Activated CD8-positive, alpha-beta memory T cell treated with anti-CD3 and anti-CD28 coated beads for 1 hour (primary cell): ENCODE data around the gene MAGEH1.
A peak's percentile ranks its signal among the peaks of the same experiment; 100 is the strongest.
"Not testable (repeated sequence)": the region's sequence is repeated elsewhere in the genome, so short reads cannot be mapped to it uniquely, and the experiment has no call there.

Source experiments
- DNase-seq, 2 donors: peaks; one replicate each; pipeline ENCODE4 v3.0.0-alpha.2; 2020; ENCODE audit warnings: low read depth in 1 of 2; ENCODE audit errors: extremely low read depth in 1 of 2

MAGEH1 gene, protein sequence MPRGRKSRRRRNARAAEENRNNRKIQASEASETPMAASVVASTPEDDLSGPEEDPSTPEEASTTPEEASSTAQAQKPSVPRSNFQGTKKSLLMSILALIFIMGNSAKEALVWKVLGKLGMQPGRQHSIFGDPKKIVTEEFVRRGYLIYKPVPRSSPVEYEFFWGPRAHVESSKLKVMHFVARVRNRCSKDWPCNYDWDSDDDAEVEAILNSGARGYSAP

DNA sequence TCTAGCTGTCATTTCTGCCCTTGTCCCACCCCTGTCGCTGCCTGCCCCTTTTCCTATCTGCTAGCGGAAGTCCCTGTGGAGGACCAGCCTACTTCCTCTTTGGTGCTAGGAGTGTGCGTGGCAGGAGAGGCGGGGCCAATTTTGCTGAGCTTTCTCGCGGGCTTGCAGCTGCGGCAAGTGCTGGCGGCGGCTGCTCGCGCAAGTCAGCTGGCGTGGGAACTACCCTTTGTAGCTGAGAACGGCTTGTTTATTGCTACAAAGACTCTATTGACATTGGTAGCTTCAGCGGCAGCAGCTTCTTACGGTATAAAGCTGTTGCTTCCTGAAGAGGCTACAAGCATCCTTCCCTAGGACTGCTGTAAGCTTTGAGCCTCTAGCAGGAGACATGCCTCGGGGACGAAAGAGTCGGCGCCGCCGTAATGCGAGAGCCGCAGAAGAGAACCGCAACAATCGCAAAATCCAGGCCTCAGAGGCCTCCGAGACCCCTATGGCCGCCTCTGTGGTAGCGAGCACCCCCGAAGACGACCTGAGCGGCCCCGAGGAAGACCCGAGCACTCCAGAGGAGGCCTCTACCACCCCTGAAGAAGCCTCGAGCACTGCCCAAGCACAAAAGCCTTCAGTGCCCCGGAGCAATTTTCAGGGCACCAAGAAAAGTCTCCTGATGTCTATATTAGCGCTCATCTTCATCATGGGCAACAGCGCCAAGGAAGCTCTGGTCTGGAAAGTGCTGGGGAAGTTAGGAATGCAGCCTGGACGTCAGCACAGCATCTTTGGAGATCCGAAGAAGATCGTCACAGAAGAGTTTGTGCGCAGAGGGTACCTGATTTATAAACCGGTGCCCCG, at the start of gene MAGEH1:
Gene MAGEH1 (plus strand): TSS at position 138 of the 843 bp plus-strand sequence. CDS start 248 bp downstream, at position 386.
- DNase-seq: peak; percentile 46 to 55

- DNase-seq: not testable (repeated sequence)
These were observed 24.8 kb upstream of the MAGEH1 start for GRCh38 chrX:55427079-55427478.

GRCh38 chrX:55443468-55443867, 8.5 kb upstream of the MAGEH1 start:
- DNase-seq: not testable (repeated sequence)

GRCh38 chrX:55450259-55450658, 1.7 kb upstream of the MAGEH1 start:
- DNase-seq: no peak

DNA sequence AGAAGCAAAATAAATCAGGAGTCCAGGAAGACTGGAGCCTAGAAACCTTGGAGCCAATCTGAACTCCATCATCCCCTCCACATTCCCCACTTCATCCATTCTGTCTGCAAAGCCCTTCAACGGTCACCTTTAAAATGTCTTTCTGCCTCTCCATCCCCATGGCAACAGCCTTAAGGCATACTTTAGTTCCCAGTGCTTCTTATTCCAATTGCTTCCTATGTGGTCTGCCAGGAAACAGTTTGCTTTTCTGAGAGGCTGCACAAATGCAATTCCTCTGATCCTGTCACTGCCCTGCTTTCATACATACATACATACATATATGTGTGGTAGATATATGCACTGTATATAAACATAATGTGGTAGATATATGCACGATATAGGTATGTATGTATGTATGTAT, 786 bp upstream of the MAGEH1 start:
- DNase-seq: no peak

DNA sequence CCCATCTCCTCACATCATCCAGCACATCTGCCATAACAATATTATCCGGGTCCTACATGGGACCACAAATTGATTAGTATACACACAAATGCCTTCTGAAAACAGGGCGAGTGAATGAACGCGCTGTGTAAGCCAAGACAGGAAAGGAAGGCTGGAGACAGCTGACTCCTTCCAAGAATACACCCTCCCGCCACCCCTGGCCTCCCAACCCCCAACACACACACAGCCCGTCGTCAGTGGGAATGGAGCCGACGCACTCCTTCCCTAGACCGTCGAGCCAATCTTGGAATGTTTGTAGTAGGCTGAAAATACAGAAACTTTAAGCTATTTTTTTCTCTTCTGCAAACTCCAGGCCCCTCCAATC, 319 bp upstream of the MAGEH1 start:
- no peak for DNase-seq

DNA sequence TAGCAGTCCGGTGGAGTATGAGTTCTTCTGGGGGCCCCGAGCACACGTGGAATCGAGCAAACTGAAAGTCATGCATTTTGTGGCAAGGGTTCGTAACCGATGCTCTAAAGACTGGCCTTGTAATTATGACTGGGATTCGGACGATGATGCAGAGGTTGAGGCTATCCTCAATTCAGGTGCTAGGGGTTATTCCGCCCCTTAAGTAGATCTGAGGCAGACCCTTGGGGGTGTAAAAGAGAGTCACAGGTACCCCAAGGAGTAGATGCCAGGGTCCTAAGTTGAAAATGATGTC, 852 bp downstream of the MAGEH1 start:
- DNase-seq: no peak

- DNase-seq: not testable (repeated sequence)
These were observed 3.8 kb downstream of the MAGEH1 start for GRCh38 chrX:55455708-55456107.

DNA sequence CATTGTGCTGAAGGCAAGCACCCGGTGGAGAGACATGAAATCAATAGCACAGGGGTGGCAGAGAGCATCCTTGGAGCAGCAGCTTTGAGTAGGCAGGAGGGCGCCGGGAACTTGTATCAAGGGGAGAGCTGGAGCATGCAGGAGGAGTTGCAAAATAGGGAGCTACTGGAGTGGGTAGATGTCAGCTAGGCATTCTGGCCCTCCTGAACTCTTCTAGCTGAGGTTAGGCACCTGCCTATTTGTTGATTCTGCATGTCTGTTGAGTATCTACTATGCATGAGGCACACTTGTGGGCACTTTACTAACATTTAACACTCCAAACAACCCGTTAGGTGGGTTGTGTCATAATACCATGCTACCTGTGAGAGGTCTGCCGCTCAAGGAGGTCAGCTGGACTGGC, 7.5 kb downstream of the MAGEH1 start:
- not testable (repeated sequence) for DNase-seq

- not testable (repeated sequence) for DNase-seq
These were observed 8.0 kb downstream of the MAGEH1 start for GRCh38 chrX:55459926-55460325.

DNA sequence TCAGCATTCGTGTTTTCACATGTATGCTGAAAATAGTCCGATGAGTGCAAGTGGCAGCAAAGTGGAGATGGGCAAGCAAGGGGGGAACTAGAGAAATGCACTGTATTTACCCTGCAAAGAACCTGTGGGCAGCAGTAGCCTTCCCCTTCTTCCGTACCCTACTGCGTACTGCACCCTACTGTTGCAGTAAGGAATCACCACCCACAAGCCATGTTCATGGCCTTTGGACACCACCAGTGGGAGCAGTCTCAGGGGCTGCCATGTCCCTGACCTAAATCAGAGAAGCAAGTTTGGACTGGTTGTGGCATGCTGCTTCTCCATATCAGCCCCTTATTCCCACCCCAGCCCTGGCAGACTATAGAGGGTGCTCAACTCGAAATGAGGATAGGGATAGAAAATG, 12.1 kb downstream of the MAGEH1 start:
- DNase-seq: not testable (repeated sequence)

- not testable (repeated sequence) for DNase-seq
These were observed 13.2 kb downstream of the MAGEH1 start for GRCh38 chrX:55465108-55465507.

GRCh38 chrX:55465791-55466190, 13.9 kb downstream of the MAGEH1 start:
- not testable (repeated sequence) for DNase-seq

DNA sequence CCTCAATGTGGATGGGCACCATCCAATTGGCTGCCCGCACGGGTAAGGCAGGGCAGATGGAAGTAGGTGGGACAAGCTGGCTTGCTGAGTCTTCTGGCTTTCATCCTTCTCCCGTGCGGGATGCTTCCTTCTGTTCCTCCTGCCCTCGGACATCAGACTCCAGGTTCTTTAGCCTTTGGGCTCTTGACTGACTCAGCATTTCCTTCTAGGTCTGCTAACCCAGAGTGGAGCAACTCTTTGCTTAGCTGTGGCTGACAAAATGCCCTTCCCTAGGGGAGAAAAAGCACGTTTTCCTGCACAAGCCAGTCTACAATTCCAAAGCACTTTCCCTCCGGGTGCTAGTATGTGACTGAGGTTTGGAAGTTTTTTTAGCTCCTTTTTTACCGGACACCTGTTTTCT, 28.0 kb downstream of the MAGEH1 start:
- DNase-seq: not testable (repeated sequence)

DNA sequence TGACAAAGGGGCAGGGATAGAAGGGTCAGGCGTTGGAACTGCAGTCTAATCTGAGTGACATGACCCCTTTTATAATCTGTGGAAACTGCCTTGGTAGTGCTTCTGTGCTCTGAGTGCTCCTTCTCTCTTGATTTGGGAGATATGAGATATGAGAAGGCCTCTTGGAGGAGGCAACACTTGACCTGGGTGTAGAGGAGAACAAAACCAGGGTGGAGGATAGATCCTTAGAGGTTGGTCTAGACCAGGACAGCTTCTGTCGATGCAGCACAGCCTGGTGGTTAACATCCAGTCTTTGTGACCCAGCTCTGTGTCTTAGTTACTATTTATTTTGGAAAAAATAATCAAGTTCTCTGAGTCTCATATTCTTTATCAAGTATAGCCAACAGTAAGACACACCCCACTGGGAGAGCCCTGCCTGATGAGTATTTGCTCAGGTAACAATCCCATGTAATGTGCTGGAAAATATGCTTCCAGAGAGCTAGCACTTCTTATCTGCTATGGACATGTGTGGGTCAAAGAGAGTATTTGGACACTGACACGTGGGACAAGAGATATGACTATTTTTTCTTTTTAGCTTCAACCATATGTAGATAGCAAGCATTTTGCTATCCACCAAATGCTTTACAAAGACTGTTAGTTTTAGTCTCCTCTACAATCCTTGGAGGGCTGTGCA, 28.6 kb downstream of the MAGEH1 start:
- no peak for DNase-seq

DNA sequence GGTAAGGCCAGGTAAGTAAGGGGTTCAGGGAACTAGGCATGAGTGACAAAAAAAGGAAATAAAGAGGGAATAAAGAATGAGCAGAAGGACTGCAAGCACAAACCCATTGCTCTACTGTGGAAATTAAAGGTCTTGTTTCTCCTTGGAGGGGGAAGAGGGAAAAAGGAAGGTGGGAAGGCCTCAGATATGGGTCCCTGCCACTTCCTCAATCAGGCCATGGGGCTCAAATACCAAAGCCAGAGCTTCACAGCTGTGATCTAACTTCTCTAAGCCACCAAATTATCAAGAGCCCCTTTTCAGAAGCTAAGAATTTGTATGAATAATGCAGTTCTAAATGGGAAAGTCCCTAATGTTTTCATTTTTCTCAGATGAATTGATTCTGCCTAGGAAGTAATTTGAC, 33.0 kb downstream of the MAGEH1 start:
- no peak for DNase-seq

- DNase-seq: no peak
These were observed 34.8 kb downstream of the MAGEH1 start for GRCh38 chrX:55486736-55487135.

GRCh38 chrX:55487143-55487542, 35.2 kb downstream of the MAGEH1 start:
- DNase-seq: no peak

- DNase-seq: no peak
These were observed 36.2 kb downstream of the MAGEH1 start for GRCh38 chrX:55488006-55488592.

- DNase-seq: peak in 1 of 2 donors; percentile 47
These were observed 36.8 kb downstream of the MAGEH1 start for GRCh38 chrX:55488593-55489313.
